ENCODE measurements around the gene FGFR3. TPM values are rescaled to one million over a fixed set of nuclear protein-coding genes. Genes with fewer than 3 reads are reported as not detected.

FGFR3 gene
- total RNA-seq, 1 experiment from 2014 or later: 8.6 TPM

DNA sequence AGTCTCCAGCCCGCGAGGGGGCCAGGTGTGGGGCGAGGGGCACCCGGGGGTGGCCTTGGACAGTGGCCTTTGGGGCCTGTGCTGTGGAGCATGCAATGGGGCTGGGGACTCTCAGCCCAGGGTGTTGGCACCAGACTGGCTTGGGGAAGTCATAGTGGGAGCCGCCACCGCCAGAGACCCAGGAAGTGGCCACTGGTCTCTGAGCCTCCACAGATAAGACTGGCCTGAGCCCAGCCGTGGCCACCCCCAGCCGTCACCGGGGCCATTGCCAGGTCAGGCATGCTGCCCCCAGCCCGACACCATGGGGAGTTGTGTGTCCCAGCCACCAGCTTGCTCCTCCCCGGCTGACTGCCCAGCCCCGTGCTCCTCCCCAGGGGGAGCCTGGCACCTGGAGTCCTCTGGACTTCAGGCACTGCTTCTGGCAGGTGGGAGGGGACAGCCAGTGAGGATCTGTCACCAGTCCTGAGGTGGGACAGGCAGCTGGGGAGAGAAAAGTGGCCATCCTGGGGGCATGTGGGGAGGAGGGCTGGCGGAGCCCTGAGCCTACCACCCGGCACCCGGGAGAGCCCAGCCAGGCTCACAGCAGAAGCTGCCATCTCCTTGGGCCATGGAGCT lies 39.3 kb upstream of the FGFR3 start:
- in situ Hi-C loops (cut with HindIII; ENCODE audit: low pct_unique_long_range_greater_than_20kb, low sequenced_read_pairs): no loop called here

DNA sequence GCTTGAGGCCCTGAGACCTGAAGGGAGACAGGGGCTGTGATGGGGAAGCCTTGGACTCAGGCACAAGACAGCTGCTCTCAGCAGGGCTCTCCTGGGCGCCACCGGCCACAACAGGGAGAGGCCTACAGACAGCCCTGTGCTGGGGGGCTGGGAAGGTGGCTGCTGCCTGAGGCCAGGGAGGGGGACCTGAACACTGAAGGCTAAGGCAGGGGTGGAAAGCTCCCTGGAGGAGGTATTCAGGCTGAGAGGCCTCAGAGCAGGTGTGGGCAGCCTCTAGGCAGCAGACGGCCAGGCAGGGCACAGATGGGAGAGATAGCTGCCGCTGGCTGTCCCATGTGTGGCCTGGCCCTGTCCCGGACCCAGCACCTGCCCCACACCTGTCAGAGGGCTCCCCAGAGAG lies 38.8 kb upstream of the FGFR3 start:
- in situ Hi-C loops (cut with HindIII; ENCODE audit: low pct_unique_long_range_greater_than_20kb, low sequenced_read_pairs): no loop called here
- no peak for DNase-seq (ENCODE audit: low read depth)

More for the DNA sequence above, 39.3 kb upstream of the FGFR3 start:
- no peak for DNase-seq (ENCODE audit: low read depth)

- no peak for DNase-seq (ENCODE audit: low read depth)
- in situ Hi-C loops (cut with HindIII; ENCODE audit: low pct_unique_long_range_greater_than_20kb, low sequenced_read_pairs): no loop called here
These were observed 37.8 kb upstream of the FGFR3 start for GRCh38 chr4:1755297-1755696.

GRCh38 chr4:1756079-1756478 lies 37.0 kb upstream of the FGFR3 start:
- in situ Hi-C loops (cut with HindIII; ENCODE audit: low pct_unique_long_range_greater_than_20kb, low sequenced_read_pairs): no loop called here
- DNase-seq (ENCODE audit: low read depth): no peak

- no peak for DNase-seq (ENCODE audit: low read depth)
- in situ Hi-C loops (cut with HindIII; ENCODE audit: low pct_unique_long_range_greater_than_20kb, low sequenced_read_pairs): no loop called here
These were observed 36.0 kb upstream of the FGFR3 start for GRCh38 chr4:1756893-1757779.

DNA sequence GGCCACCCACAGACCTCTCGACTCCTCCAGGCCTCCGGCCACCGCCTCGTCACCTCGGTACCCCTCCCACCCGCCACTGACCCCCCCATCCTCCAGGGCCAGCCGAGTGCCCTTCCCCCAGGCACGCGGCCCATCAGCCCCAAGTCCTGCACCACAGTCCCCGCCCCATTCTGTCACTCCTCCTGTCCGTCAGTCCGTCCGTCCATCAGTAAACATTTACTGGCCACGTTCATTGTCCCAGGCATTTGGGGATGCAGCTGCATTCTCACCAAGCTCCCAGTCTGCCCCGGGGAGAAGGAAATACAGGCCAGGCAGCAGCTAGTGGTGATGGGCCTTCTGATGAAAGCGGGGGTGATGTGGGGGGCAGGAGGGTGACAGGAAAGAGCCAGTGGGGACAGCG lies 35.3 kb upstream of the FGFR3 start:
- no peak for DNase-seq (ENCODE audit: low read depth)
- in situ Hi-C loops (cut with HindIII; ENCODE audit: low pct_unique_long_range_greater_than_20kb, low sequenced_read_pairs): no loop called here

DNA sequence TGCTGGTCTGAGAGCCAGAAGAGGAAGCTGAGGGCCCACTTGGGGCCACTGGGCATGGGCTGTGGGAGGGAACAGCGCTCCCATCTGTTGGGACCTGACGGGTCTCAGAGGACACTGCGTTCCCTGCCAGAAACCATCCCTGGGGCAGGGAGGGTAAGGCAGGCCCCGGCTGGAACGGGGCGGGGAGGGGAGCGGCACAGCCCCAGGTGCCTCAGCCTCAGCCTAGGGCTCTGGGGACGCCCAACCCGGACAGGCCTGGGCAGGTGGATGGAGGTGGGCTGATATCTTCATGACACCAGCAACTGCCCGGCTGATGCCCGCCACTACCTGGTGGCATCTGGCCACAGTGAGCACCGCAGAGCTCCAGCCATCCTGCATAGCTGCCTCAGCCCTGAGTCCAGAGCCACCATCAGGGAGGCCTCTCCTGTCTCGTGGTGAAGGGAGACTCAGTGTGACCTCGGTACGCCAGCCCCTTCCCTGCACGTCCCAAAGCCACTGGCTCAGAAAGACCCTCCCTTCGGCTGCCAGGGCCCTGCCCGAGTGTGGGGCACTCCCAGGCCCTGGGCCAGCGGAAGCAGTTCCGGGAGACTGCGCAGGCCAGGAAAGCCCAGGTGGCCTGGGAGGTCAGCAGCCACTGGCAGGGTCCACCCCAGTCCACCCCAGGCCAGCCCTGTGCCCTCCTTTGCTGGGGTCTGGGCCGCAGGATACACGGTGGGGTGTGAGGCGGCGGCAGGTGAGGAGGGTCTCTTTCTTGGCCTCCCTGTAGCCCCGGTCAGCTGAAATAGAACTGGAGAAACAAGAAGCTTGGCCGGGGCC lies 34.6 kb upstream of the FGFR3 start:
- in situ Hi-C loops (cut with HindIII; ENCODE audit: low pct_unique_long_range_greater_than_20kb, low sequenced_read_pairs): no loop called here
- no peak for DNase-seq (ENCODE audit: low read depth)

GRCh38 chr4:1759170-1759817 lies 33.8 kb upstream of the FGFR3 start:
- no peak for DNase-seq (ENCODE audit: low read depth)
- in situ Hi-C loops (cut with HindIII; ENCODE audit: low pct_unique_long_range_greater_than_20kb, low sequenced_read_pairs): no loop called here

DNA sequence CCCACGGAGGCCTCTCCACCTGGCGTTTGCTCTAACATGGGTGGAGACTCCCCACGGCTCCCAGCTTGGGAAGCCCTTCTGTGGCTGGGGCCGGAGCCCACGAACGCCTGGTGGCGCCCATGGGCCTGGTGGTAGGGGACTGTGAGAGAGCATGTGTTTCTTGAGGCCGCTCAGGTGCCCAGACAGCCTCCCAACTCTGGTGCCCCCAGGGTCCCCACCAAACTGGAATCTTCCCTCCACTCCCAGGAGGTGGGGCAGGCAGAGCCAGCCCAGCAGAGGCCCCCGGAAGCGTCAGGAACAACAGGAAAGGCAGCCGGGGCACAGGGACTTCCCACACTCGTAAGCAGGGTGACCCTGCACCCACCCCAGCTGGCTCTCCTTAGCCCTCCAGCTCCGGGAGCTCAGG lies 33.3 kb upstream of the FGFR3 start:
- in situ Hi-C loops (cut with HindIII; ENCODE audit: low pct_unique_long_range_greater_than_20kb, low sequenced_read_pairs): no loop called here
- DNase-seq (ENCODE audit: low read depth): no peak

DNA sequence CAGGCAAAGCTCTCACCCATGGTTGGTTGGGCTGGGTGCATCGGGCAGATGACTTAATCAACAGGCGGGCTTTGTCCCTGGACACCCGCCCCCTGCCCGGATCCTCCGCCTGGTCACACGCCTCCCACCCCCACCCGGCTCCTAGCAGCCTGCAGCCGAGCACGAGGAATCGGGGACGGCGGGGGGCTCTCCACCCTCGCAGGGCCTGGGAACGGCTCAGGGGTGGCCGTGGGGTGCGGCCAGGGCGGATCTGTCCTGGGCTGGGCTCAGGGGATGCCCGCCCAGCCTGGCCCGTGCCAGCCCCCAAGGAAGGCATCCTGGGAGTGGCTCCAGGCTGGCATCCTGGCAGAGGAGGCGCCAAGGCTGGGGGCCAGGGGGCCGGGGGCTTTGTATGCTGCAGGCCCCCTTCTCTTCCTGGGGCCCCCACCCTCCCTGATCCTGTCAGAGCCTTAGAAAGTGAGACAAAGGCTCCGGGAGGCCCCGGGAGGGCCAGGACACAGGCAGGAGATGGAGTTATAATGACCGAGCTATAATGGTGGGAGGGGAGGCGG lies 32.5 kb upstream of the FGFR3 start:
- in situ Hi-C loops (cut with HindIII; ENCODE audit: low pct_unique_long_range_greater_than_20kb, low sequenced_read_pairs): no loop called here

DNA sequence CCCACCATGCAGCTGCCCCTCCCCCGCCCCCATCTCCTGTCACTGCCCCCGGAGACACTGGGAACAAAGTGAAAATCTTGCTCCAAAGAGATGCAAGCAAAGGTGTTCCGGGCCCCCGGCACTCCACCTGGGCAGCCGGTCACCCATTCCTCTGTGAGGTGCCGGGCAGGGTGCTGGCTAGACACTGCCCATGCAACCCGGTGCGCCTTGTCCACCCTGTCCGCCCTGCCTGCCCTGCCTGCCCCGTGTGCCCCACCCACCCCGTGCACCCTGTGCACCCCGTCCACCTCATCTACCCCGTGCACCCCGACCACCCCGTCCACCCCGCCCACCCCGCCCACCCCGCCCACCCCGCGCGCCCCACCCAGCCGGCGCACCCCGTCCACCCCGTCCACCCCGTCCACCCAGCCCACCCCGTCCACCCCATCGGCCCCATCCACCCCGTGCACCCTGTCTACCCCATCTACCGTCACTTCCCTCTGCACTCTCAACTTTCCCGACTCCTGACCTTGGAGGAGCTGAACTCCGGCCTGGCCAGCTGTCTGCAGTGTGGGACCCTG lies 31.9 kb upstream of the FGFR3 start:
- in situ Hi-C loops (cut with HindIII; ENCODE audit: low pct_unique_long_range_greater_than_20kb, low sequenced_read_pairs): no loop called here
- no peak for DNase-seq (ENCODE audit: low read depth)

More for the DNA sequence above, 32.5 kb upstream of the FGFR3 start:
- DNase-seq (ENCODE audit: low read depth): no peak

DNA sequence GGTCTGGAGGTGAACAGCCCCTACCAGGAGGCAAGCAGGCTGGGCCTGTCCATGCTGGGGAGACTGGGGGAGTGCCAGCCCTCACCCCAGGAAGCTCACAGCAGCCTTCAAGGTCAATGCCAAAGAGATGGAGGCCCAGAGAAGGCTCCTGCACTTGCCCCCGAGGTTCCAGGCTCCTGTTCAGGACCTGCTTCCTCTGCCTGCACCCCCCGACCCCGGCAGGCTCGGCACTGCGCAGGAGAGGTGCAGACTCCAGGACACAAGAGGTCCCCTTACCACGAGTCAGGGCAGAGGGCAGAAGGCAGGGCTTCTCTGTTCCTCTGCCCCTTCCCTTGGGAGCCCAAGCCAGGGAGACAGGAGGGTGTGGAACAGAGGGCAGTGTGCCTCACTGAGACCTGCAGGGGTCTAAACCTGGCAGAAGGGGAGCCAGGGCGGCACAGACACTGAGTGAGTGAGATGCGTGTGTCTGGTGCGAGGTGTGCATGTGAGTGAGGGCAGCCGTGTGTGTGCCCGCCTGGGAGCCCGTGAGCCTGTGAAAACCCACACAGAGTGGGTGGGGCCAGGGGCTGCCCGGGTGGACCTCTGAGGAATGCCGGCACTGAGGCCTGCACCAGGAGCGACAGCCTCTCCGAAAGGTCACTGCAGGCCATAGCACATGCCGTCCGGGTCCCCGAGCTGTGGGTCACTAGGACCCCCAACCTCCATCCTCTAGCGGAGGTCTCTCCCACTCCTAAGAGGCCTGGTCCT lies 30.7 kb upstream of the FGFR3 start:
- DNase-seq (ENCODE audit: low read depth): no peak
- in situ Hi-C loops (cut with HindIII; ENCODE audit: low pct_unique_long_range_greater_than_20kb, low sequenced_read_pairs): no loop called here

- in situ Hi-C loops (cut with HindIII; ENCODE audit: low pct_unique_long_range_greater_than_20kb, low sequenced_read_pairs): no loop called here
- DNase-seq (ENCODE audit: low read depth): no peak
These were observed 30.0 kb upstream of the FGFR3 start for GRCh38 chr4:1763070-1763549.

DNA sequence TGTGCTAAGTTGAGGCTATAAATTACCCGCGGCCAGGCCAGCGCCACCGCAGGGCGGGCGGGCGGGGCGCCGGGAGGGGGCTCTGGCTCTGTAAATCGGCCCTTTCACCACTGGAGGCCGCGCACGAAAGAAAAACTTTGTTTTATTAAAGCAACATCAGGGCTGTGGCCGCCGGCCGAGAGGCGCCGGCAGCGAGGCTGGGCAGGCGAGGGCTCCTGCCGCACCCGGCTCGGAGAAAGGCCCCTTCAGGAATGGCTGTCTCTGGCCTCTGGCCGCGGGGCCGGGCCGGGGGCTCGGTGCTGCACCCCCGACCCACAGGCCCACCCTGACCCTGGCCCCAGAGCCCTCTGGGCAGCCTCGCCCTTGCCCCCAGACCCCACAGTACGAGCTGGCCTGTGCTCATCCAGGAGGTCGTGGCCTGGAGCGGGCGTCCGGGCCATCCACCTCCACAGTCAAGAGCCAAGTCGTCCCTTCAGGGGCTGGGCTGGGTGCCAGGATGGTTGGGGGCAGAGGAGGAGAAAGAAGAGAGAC lies 29.5 kb upstream of the FGFR3 start:
- in situ Hi-C loops (cut with HindIII; ENCODE audit: low pct_unique_long_range_greater_than_20kb, low sequenced_read_pairs): no loop called here
- DNase-seq (ENCODE audit: low read depth): no peak

DNA sequence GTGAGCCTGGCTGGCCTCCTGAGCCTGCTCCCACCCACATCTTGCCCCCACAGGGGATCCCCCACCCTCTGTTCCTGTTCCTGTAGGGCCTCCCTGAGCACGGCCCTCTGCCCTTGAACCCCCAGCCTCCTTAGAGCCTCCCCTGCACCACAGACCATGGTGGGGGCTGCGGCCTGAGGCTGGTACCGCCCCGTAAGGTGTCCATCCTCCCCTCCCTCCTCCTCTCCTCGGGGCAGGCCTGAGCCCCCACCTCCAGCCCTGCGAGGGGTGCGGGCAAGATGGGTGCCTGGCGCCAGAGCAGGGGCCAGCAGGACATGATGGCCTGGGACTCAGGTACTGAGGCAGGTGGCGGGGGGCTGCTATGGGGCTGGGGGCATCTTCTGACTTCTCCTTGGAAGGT lies 28.4 kb upstream of the FGFR3 start:
- in situ Hi-C loops (cut with HindIII; ENCODE audit: low pct_unique_long_range_greater_than_20kb, low sequenced_read_pairs): no loop called here
- no peak for DNase-seq (ENCODE audit: low read depth)

DNA sequence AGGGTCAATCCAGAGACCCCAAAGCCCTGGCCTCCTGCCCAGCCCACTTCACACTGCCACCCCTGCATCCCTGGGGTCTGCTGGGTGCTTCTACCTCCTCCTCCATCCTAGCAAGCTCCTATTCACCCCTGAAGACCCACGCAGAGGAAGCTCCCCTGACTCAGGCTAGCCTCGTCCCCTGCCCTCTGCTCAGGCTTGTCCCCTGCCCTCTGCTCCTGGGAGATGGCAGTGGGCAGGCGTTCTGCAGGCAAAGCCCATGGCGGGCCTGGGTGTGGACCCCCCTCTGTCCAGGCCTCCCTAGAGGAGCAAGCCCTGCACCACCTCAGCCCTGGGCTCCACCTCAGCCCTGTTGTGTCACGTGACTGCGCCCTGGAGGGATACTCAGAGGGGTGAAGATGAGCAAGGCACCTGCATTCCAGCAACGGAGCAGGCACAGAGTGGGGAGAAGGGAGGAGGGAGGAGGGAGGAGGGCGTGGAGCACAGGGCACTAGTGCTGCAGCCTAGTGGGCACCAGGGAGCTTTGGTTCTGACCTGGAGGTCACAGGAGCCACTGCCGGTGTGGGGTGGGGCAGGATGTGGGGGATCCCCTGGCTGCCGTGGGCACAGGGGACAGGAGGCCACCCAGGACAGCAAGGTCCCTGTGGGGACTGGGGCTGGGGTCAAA lies 27.6 kb upstream of the FGFR3 start:
- in situ Hi-C loops (cut with HindIII; ENCODE audit: low pct_unique_long_range_greater_than_20kb, low sequenced_read_pairs): no loop called here
- DNase-seq (ENCODE audit: low read depth): no peak

Data from Caki2 (cell line).